T47D (cell line): Measurements from ENCODE around the gene H6PD.
"Not testable (repeated sequence)": the region's sequence is repeated elsewhere in the genome, so short reads cannot be mapped to it uniquely, and the experiment has no call there.

Experiments
- DNase-seq, 2 experiments: peaks; one replicate each; pipeline versions ENCODE4 v3.0.0 to v3.0.0-alpha.2; 2011 to 2012; ENCODE audit warnings: low read depth in 1 of 2, low spot score in 1 of 2
- JUND ChIP-seq: IDR thresholded peaks from 2 replicates; pipeline ENCODE4 v1.6.1; 2012; ENCODE audit warnings: low read depth
- in situ Hi-C: cut with HindIII; loops from 2 replicates; pipeline ENCODE4 v1.10.0; 2016; ENCODE audit warnings: low sequenced_read_pairs, low pct_unique_long_range_greater_than_20kb

H6PD gene

DNA sequence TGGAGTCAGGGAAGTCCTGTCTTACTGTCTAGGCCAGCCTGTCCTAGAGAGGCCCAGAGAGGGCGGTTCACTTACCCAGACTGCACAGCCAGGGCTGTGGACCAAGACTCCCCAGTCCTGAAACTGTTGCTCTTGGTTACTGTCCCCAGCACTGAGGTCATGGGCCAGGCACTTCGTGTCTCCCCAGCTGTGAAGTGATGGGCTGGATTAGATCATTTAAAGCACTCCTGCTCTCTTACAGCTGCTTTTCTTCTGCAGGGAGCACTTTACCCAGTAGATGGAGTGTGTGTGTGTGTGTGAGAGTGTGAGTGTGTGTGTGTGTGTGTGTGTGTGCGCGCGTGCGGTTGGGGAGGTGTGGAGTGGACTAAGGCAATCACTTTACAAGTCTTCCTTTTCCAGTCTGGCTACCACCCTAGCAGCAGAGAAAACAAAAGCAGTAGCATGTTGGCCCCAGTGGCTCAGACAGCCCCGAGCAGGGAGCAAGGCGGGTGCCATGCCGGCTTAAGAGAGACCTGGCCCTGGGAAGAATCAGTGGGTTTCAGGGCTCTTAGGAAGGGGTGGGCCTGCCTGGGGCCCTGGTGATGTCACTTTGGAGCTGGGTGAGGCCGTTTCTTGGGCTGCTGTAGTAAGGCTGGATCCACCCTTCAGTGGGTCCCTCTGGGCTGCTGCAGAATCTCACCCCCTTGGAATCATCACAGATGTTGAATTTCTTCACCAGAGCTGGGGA is 60.5 kb downstream of the H6PD start:
- peak in 1 of 2 experiments; percentile 57 for DNase-seq

DNA sequence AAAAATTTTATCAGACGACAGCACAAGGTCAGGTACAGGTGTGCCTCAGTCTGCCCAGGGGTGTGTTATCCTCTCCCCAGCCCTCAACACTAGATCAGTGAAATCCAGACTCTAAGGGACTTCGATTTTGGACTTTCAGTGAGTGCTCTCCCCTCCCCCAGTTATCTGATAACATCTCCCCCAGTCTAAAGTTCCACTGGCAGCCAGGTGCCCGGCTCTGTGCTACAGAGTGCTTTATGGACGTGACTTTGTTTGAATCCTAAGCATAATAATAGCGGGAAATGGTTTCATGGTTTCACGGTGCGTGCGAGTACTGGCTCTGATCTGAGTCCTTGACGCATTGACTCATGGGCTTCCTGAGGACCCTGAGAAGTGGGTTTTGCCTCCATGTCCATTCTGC is 61.3 kb downstream of the H6PD start:
- no peak for TF ChIP-seq JUND
- in situ Hi-C loops = no loop called here
- no peak for DNase-seq

More for the DNA sequence above, 60.5 kb downstream of the H6PD start:
- in situ Hi-C loops = no loop called here
- TF ChIP-seq JUND = no peak

DNA sequence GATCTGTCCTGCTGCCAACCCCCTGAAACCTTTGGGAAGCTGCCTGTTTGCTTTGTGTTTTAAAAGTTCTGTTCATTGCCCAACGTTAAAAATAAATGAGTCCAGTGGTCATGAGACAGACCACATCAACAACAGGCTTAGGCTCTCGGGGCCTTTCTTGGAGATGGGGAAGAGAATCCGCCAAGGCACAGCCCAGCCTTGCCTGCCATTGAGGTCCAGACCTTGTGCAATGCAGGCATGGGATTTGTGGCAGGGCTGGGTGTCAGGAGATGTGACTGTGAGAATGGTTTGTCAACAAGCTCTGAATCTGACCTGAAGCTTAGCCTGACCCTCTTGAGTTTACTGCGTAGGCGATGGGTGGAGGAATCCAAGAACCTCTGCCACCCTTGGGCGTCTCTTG is 62.3 kb downstream of the H6PD start:
- no peak for DNase-seq
- TF ChIP-seq JUND = no peak
- in situ Hi-C loops = no loop called here

GRCh38 chr1:9297831-9298230 is 63.3 kb downstream of the H6PD start:
- DNase-seq = no peak
- in situ Hi-C loops = no loop called here
- no peak for TF ChIP-seq JUND

GRCh38 chr1:9298282-9298681 is 63.7 kb downstream of the H6PD start:
- TF ChIP-seq JUND = no peak
- in situ Hi-C loops = no loop called here
- DNase-seq = no peak

DNA sequence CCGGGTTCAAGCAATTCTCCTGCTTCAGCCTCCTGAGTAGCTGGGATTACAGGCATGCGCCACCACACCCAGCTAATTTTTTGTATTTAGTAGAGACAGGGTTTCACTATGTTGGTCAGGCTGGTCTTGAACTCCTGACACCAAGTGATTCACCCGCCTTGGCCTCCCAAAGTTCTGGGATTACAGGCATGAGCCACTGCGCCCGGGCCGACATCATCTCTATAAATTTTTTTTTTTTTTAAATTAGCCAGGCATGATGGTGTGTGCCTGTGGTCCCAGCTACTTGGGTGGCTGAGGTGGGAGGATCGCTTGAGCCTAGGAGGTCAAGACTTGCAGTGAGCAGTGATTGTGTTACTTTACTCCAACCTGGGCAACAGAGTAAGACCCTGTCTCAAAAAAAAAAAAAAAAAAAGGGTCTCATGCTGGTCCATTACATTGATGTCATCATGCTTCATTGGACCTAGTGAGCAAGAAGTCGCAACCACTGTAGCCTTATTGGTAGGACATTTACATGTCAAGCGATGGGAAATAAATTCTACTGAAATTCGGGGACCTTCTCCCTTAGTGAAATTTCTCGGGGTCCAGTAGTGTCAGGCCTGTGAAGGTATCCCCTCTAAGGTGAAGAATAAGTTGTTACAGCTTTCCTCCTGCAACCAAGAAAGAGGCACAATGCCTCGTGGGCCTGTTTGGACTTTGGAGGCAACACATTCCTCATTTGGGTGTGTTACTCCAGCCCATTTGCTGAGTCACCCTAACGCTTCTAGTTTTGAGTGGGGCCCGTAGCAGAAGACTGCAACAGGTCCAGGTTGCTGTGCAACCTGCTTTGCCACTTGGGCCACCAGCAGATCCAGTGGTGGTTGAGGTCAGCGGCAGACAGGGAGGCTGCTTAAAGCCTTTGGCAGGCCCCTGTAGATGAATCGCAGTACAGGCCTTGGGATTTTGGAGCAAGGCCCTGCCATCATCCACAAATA is 65.3 kb downstream of the H6PD start:
- DNase-seq = peak in 1 of 2 experiments; percentile 66
- in situ Hi-C loops = not testable (repeated sequence)

DNA sequence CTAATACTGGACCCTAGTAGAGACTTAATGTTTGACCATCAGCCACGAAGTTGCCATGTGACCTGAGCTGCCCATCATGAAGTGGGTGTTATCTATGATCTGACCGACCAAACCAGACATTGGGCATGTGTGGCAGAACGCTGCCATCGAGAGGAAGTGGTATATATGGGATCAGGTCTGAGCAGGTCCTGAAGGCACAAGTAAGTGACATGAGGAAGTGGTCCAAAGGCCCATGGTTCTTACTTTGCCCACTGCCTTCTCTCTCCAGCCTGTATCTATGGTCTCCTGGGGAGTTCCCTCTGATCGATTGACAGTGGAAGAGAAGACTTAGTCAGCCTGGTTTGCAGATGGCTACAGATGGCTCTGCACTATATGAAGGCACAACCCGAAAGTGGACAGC is 66.0 kb downstream of the H6PD start:
- in situ Hi-C loops = no loop called here
- no peak for DNase-seq

DNA sequence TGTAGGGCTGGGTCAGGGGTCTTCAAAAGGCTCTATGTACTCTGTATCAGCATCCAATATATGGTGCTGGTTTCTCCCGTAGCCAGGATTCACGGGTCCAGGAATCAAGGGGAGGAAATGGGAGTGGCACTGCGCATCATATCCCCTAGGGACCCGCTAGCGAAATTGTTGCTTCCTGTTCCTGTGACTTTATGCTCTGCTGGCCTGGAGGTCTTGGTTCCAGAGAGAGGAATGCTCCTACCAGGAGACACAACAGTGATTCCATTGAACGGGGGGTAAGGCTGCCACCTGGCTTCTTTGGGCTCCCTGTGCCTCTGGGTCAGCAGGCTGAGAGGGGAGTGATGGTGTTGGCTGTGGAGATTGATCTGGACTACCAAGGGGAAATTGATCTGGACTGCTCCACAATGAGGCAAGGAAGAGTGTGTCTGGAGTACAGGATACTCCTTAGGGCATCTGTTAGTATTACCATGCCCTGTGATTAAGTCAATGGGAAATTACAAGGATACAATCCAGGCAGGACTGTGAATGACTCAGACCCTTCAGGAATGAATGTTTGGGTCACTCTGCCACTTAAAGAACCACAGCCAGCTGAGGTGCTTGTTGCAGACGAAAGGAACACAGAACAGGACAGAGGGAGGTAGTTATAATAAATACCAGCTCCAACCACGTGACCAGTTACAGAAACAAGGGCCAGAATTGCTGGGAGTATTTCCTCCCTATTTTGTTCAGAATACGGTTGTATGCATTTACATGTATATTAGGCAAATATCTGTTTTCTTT is 68.4 kb downstream of the H6PD start:
- in situ Hi-C loops = no loop called here
- DNase-seq = peak in 1 of 2 experiments; percentile 61
- TF ChIP-seq JUND = no peak

More for the DNA sequence above, 66.0 kb downstream of the H6PD start:
- no peak for TF ChIP-seq JUND

DNA sequence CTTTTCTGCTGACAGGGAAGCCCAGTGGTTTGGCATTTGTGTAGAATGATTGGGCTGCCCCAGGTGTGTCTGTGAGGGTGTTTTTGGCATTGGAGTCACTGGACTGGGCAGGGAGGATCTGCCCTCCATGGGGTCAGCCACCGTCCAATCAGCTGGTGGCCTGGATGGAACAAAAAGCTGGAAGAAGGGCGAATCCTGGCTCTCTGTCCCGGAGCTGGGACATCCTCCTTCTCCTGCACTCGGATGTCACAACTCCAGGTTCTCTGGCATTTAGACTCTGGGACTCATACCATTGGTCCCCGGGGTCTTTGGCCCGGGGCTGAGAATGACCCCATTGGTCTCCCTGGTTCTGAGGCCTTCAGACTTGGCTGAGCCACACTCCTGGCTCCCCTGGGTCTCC is 69.3 kb downstream of the H6PD start:
- in situ Hi-C loops = no loop called here
- no peak for TF ChIP-seq JUND
- DNase-seq = no peak

DNA sequence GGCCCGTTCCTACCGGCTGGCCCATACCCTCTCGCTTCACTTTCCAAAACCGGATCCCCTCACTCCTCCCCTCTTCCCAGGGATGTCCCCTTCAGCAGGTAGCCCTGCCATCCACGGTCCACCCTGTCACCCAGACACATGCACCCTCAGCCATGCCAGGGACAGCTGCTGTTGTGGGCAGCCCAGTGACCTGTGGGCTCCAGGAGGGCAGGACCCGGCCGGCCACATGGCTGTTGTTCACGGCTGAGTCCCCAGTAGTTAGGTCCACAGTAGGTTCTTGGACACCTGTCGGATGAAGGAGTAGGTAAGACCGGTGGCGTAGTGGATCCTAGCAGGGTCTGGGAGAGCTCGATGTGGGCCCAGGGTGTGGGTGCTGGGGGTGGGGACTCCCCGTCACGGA is 70.6 kb downstream of the H6PD start:
- no peak for DNase-seq
- in situ Hi-C loops = no loop called here
- TF ChIP-seq JUND = no peak

DNA sequence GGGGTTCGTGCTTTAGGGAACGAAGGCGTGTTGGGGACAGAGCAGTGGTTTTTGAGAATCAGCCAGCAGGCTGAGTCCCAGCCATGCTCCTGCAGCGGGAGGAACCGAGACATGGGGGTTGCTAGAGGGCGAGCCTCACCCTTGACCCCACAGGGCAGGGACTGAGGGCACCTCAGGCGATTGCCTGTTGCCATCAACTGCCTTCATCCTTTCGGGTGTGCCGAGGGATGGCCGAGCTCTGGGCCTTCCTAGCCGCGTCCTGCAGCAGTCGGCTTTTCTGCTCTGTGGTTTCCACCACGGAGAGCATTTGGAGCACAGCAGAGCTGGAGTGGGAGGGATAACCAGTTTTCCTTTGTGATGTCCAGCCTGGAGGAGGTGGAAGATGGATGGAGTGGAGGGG is 71.4 kb downstream of the H6PD start:
- TF ChIP-seq JUND = no peak
- in situ Hi-C loops = no loop called here
- DNase-seq = no peak

DNA sequence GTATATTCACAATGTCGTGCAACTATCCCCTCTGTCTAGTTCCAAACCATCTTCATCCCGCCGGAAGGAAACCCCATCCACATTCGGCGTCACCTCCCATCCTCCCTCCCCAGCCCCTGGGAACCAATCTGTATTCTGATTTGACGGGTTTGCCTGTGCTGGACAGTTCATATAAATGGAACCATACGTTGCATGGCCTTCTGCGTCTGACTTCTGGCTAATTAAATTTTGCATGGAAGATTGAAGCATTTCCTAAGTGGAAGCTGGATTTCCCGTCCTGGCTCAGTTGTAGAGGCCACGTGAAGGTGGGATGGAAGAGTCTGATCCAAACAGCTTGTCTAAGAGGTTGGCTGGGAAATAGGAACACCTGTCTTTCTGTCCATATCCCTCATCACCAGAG is 72.7 kb downstream of the H6PD start:
- no peak for TF ChIP-seq JUND
- in situ Hi-C loops = no loop called here
- no peak for DNase-seq
